ENCODE measurements around the gene C2CD4D.
"Not testable (repeated sequence)": the region's sequence is repeated elsewhere in the genome, so short reads cannot be mapped to it uniquely, and the experiment has no call there.

C2CD4D gene

GRCh38 chr1:151875419-151876097, 35.9 kb upstream of the C2CD4D start:
- Histone ChIP-seq H3K27me3 (no peaks in the 10 kb centered on the region), H3K4me1 (peaks cover 12 to 23% (median 17%) of the 10 kb centered on the region in 10 experiments), H3K9ac (no peak overlapping the region), H3K9me3 (replicated peaks in 1 of 11) (no peaks in the 10 kb centered on the region), H3K27ac (no peak overlapping the region), H3K4me2 (no peak overlapping the region), H3K36me3 (no peaks in the 10 kb centered on the region), H3K4me3 (no peak overlapping the region), H4K20me1 (no peaks in the 10 kb centered on the region)
- TF ChIP-seq Cebpa-rat (IDR thresholded peaks at IDR 0.05) = no peak

- H3K9me3 ChIP-seq (replicated peaks in 1 of 11); H3K27ac ChIP-seq; H3K4me3 ChIP-seq; H4K20me1 ChIP-seq; H3K9ac ChIP-seq; H3K36me3 ChIP-seq; H3K27me3 ChIP-seq: not testable (repeated sequence)
- H3K4me1 ChIP-seq = peaks cover 15 to 31% (median 20%) of the 10 kb centered on the region in 10 experiments
- peak overlapping the region; percentile 38 to 73 (median 68) for H3K4me2 ChIP-seq
These were observed 33.2 kb upstream of the C2CD4D start for GRCh38 chr1:151872776-151873175.

GRCh38 chr1:151871284-151872030, 31.8 kb upstream of the C2CD4D start:
- no peak overlapping the region for H3K9ac ChIP-seq
- no peak for TF ChIP-seq Cebpa-rat (IDR thresholded peaks at IDR 0.05)

GRCh38 chr1:151868486-151868885, 28.9 kb upstream of the C2CD4D start:
- TF ChIP-seq Cebpa-rat (IDR thresholded peaks at IDR 0.05) = no peak
- Histone ChIP-seq H3K9me3 (replicated peaks in 1 of 11) (no peaks in the 10 kb centered on the region), H3K36me3 (no peaks in the 10 kb centered on the region), H3K4me2 (peak overlapping the region in 2 of 11 experiments; percentile 48 to 68; a peak in 4 of 22 replicates), H3K4me3 (no peak overlapping the region), H3K9ac (no peak overlapping the region; a peak in 1 of 22 replicates), H3K27ac (peak overlapping the region in 2 of 11 experiments; percentile 66 to 72; a peak in 3 of 22 replicates), H4K20me1 (no peaks in the 10 kb centered on the region), H3K27me3 (no peaks in the 10 kb centered on the region), H3K4me1 (peaks cover 12 to 52% (median 18%) of the 10 kb centered on the region in 10 experiments)

More at GRCh38 chr1:151871284-151872030, 31.8 kb upstream of the C2CD4D start:
- Histone ChIP-seq H3K27me3 (no peaks in the 10 kb centered on the region), H3K27ac (no peak overlapping the region), H3K36me3 (no peaks in the 10 kb centered on the region), H3K9me3 (replicated peaks in 1 of 11) (no peaks in the 10 kb centered on the region), H3K4me3 (no peak overlapping the region), H3K4me1 (peaks cover 15 to 45% (median 21%) of the 10 kb centered on the region in 10 experiments), H3K4me2 (peak overlapping the region in 2 of 11 experiments; percentile 14 to 68; a peak in 2 of 22 replicates), H4K20me1 (no peaks in the 10 kb centered on the region)

- Histone ChIP-seq H3K27me3 (no peaks in the 10 kb centered on the region), H3K9ac (peak overlapping the region in 2 of 11 experiments; percentile 29 to 48; a peak in 2 of 22 replicates), H3K4me1 (peaks cover 6 to 47% (median 12%) of the 10 kb centered on the region in 10 experiments), H3K27ac (peak overlapping the region in 2 of 11 experiments; percentile 66 to 72; a peak in 4 of 22 replicates), H3K36me3 (no peaks in the 10 kb centered on the region), H4K20me1 (no peaks in the 10 kb centered on the region), H3K4me3 (no peak overlapping the region), H3K4me2 (peak overlapping the region in 4 of 11 experiments; percentile 5 to 68 (median 42); a peak in 6 of 22 replicates), H3K9me3 (replicated peaks in 1 of 11) (no peaks in the 10 kb centered on the region)
- TF ChIP-seq Cebpa-rat (IDR thresholded peaks at IDR 0.05) = peak in 1 of 11 experiments; percentile 12; a peak in 1 of 22 replicates
These were observed 28.3 kb upstream of the C2CD4D start for GRCh38 chr1:151867765-151868411.

- H3K27ac ChIP-seq = peak overlapping the region in 2 of 11 experiments; percentile 66 to 72; a peak in 4 of 22 replicates
- no peak for TF ChIP-seq Cebpa-rat (IDR thresholded peaks at IDR 0.05)
These were observed 27.7 kb upstream of the C2CD4D start for GRCh38 chr1:151867321-151867720.

GRCh38 chr1:151864411-151864810, 24.8 kb upstream of the C2CD4D start:
- no peak for TF ChIP-seq Cebpa-rat (IDR thresholded peaks at IDR 0.05)
- no peaks in the 10 kb centered on the region for H3K9me3 ChIP-seq (replicated peaks in 1 of 11)
- peaks cover 13 to 55% (median 15%) of the 10 kb centered on the region in 10 experiments; a peak in 19 of 20 replicates for H3K4me1 ChIP-seq
- H4K20me1 ChIP-seq = no peaks in the 10 kb centered on the region
- no peak overlapping the region for H3K27ac ChIP-seq
- H3K4me2 ChIP-seq = peak overlapping the region in 1 of 11 experiments; percentile 35; a peak in 1 of 22 replicates
- no peak overlapping the region for H3K9ac ChIP-seq
- no peaks in the 10 kb centered on the region for H3K36me3 ChIP-seq
- no peaks in the 10 kb centered on the region for H3K27me3 ChIP-seq
- no peak overlapping the region for H3K4me3 ChIP-seq

More at GRCh38 chr1:151867321-151867720, 27.7 kb upstream of the C2CD4D start:
- Histone ChIP-seq H3K9me3 (replicated peaks in 1 of 11) (no peaks in the 10 kb centered on the region), H3K4me1 (peaks cover under 1 to 46% (median 6%) of the 10 kb centered on the region in 10 experiments; a peak in 19 of 20 replicates), H4K20me1 (no peaks in the 10 kb centered on the region), H3K36me3 (no peaks in the 10 kb centered on the region), H3K4me3 (no peak overlapping the region), H3K27me3 (no peaks in the 10 kb centered on the region), H3K9ac (peak overlapping the region in 1 of 11 experiments; percentile 48; a peak in 1 of 22 replicates), H3K4me2 (peak overlapping the region in 3 of 11 experiments; percentile 35 to 68 (median 48); a peak in 5 of 22 replicates)

- no peak overlapping the region for H3K9ac ChIP-seq
- no peaks in the 10 kb centered on the region for H3K27me3 ChIP-seq
- H3K27ac ChIP-seq = no peak overlapping the region
- peaks cover 14 to 63% (median 19%) of the 10 kb centered on the region in 10 experiments for H3K4me1 ChIP-seq
- no peaks in the 10 kb centered on the region for H3K9me3 ChIP-seq (replicated peaks in 1 of 11)
- no peaks in the 10 kb centered on the region for H3K36me3 ChIP-seq
- H4K20me1 ChIP-seq = no peaks in the 10 kb centered on the region
- H3K4me3 ChIP-seq = no peak overlapping the region
- peak overlapping the region in 2 of 11 experiments; percentile 6 to 49; a peak in 2 of 22 replicates for H3K4me2 ChIP-seq
- no peak for TF ChIP-seq Cebpa-rat (IDR thresholded peaks at IDR 0.05)
These were observed 23.0 kb upstream of the C2CD4D start for GRCh38 chr1:151862604-151863003.

All from BLaER1 treated with 17β-estradiol and CSF1 and Interleukin-3, amounts not matched to agents 10 nM and 100 nM (cell line).